Osteocyte (in vitro differentiated cells): ENCODE measurements around the gene ZNF559. TPM values are rescaled to one million over a fixed set of nuclear protein-coding genes. Genes with fewer than 3 reads are reported as not detected.

Experiments used
- DNase-seq: peaks from one replicate; pipeline ENCODE4 v3.0.0; 2021; ENCODE audit warnings: mixed read lengths; ENCODE audit not compliant: unreplicated experiment; ENCODE audit errors: extremely low spot score
- H3K27ac Mint-ChIP-seq: one replicate; pipeline ENCODE4 v1.8.0; 2021; ENCODE audit warnings: mild to moderate bottlenecking, mixed read lengths; ENCODE audit not compliant: unreplicated experiment
- H3K27me3 Mint-ChIP-seq: one replicate; pipeline ENCODE4 v1.8.0; 2021; ENCODE audit warnings: mixed read lengths; ENCODE audit not compliant: unreplicated experiment
- H3K36me3 Mint-ChIP-seq: one replicate; pipeline ENCODE4 v1.8.0; 2021; ENCODE audit warnings: mixed read lengths; ENCODE audit not compliant: unreplicated experiment
- H3K4me1 Mint-ChIP-seq: one replicate; pipeline ENCODE4 v1.8.0; 2021; ENCODE audit warnings: mixed read lengths; ENCODE audit not compliant: unreplicated experiment
- H3K4me3 Mint-ChIP-seq: one replicate; pipeline ENCODE4 v1.8.0; 2021; ENCODE audit warnings: mild to moderate bottlenecking, moderate library complexity, mixed read lengths; ENCODE audit not compliant: unreplicated experiment
- H3K9me3 Mint-ChIP-seq: one replicate; pipeline ENCODE4 v1.8.0; 2021; ENCODE audit warnings: mixed read lengths; ENCODE audit not compliant: unreplicated experiment
- total RNA-seq: library from RNA; stranded (reverse); gene quantifications from 2 replicates; pipeline ENCODE4 v1.2.1, GENCODE V29; 2021
- TF ChIP-seq, protein P1 (sequence below): fragments of 200-600 bp; sonication (generic); IDR thresholded peaks from 2 replicates; pipeline ENCODE4 v1.5.0; 2021; ENCODE audit warnings: antibody characterized with exemption, mild to moderate bottlenecking, moderate library complexity

Gene ZNF559
- total RNA-seq, 1 donor from 2014 or later: 24.1 TPM

DNA sequence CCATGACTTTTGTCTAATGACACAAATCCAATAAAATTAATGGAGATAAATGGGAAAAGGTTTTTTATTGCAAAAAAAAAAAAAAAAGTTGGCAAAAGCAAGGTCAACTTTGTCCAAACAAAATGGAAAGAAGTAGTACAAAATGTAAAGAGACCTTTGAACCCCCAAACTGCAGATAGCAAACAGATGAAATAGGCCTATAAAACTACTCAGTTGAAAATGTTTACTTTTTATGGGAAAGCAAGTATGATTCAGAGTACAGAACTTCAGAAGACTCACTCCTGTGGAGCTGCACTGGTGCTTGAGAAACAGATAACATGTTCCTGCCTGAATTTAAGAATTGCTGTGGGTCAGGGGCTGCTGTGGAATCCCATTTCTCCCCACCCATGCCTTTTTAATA, 29.0 kb downstream of the ZNF559 start:
- H3K4me1 Mint-ChIP-seq: no peaks in the 10 kb centered on the region
- H3K27ac Mint-ChIP-seq: no peak overlapping the region
- TF ChIP-seq, protein P1, sequence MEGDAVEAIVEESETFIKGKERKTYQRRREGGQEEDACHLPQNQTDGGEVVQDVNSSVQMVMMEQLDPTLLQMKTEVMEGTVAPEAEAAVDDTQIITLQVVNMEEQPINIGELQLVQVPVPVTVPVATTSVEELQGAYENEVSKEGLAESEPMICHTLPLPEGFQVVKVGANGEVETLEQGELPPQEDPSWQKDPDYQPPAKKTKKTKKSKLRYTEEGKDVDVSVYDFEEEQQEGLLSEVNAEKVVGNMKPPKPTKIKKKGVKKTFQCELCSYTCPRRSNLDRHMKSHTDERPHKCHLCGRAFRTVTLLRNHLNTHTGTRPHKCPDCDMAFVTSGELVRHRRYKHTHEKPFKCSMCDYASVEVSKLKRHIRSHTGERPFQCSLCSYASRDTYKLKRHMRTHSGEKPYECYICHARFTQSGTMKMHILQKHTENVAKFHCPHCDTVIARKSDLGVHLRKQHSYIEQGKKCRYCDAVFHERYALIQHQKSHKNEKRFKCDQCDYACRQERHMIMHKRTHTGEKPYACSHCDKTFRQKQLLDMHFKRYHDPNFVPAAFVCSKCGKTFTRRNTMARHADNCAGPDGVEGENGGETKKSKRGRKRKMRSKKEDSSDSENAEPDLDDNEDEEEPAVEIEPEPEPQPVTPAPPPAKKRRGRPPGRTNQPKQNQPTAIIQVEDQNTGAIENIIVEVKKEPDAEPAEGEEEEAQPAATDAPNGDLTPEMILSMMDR: no peak
- no peak overlapping the region for H3K4me3 Mint-ChIP-seq
- H3K9me3 Mint-ChIP-seq: peaks cover 37% of the 10 kb centered on the region
- no peak for DNase-seq
- H3K36me3 Mint-ChIP-seq: peaks cover 63% of the 10 kb centered on the region
- no peaks in the 10 kb centered on the region for H3K27me3 Mint-ChIP-seq

DNA sequence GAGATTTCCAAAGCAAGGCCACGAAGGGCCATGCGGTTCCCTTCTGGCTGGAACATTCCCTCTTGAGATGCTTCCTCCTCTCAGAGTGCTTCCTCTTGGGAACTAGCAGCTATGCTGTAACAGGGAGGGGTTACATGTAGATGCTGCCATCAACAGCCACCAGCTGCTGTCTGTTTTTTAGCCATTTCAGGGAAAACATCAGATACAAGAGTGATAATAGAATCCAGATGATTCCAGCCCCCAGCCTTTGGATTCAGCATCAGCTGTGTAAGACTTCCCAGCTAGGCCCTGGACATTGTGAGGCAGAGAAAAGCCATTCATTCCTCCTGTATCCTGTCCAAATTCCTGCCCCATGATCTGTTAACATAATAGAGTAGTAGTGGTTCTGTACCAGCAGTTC, 30.7 kb downstream of the ZNF559 start:
- Mint-ChIP-seq H3K27me3 (no peaks in the 10 kb centered on the region), H3K9me3 (peaks cover 34% of the 10 kb centered on the region), H3K4me3 (no peak overlapping the region), H3K36me3 (peaks cover 57% of the 10 kb centered on the region), H3K4me1 (no peaks in the 10 kb centered on the region), H3K27ac (no peak overlapping the region)
- no peak for DNase-seq
- TF ChIP-seq, protein P1: no peak

DNA sequence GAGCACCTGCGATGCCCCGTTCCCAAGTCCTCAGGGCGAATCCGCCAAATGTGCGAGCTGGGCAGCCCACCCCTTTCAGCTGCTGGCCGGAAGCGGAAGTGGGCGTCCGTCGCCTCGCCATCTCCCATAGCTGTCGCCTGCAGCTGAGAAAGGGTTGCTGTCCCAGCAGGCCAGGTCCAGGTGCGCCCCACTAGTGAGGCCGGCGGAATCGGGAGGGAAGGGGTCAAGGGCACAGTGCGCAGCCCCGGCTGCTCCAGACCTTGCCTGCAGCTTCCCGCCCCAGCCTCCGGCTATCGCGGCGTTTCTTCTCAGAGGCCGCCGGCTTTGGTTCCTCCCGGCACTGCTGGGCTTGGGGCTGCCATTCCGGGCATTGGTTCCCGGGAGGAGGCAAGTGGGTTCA, 38.9 kb downstream of the ZNF559 start, which contains the start of gene ZNF177:
TSS of gene ZNF177 (plus strand) at position 109 of the 400 bp plus-strand sequence. CDS start 15,299 bp downstream, outside the sequence.
- no peak within 1 kb of the TSS for H3K4me3 Mint-ChIP-seq
- peaks cover 73% of the 10 kb centered on the region for H3K36me3 Mint-ChIP-seq
- H3K27ac Mint-ChIP-seq: no peak within 1 kb of the TSS
- DNase-seq: no peak
- H3K27me3 Mint-ChIP-seq: no peaks in the 10 kb centered on the region
- TF ChIP-seq, protein P1: no peak
- H3K9me3 Mint-ChIP-seq: peaks cover 59% of the 10 kb centered on the region
- no peaks in the 10 kb centered on the region for H3K4me1 Mint-ChIP-seq

DNA sequence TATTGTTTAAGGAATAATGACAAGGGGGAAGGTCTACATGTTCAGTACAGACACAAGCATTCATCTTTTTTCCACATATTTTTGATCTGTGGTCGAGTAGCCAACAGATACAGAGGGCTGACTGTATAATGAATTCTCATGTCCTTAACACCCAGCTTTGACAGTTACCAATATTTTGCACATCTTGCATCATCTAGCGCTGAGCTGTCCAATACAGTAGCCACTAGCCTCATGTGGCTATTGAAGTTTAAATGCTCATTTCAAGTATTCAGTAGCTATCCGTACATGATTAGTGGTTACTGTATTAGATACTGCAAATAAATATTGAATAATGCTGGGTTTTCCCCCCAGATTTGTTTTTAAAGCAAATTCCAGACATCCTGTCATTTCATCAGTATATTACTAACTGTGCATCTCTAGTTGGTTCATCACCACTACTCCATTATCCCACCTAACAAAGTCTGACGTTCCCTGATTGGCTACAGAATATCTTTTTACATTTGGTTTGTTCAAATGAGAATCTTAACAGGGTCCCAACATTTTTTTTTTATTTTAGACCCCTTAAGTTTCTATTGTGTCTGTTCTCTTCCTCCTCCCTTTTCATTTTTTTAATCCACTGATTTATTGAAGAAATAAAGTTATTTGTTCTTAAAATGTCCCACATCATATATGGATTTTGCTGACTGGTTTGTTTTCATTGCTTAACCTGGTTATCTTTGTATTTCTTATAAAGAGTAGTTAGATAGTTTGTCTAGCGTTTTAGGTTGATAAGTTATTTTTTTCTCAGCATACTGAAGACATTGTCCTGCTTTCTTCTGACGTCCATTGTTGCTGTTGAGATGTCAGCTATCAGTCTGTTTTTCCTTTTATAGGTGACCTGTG, 47.0 kb downstream of the ZNF559 start:
- Mint-ChIP-seq H3K36me3 (peaks cover 78% of the 10 kb centered on the region), H3K4me1 (no peaks in the 10 kb centered on the region), H3K9me3 (peaks cover 68% of the 10 kb centered on the region), H3K27ac (no peak overlapping the region), H3K27me3 (no peaks in the 10 kb centered on the region), H3K4me3 (no peak overlapping the region)
- DNase-seq: no peak
- TF ChIP-seq, protein P1: no peak

DNA sequence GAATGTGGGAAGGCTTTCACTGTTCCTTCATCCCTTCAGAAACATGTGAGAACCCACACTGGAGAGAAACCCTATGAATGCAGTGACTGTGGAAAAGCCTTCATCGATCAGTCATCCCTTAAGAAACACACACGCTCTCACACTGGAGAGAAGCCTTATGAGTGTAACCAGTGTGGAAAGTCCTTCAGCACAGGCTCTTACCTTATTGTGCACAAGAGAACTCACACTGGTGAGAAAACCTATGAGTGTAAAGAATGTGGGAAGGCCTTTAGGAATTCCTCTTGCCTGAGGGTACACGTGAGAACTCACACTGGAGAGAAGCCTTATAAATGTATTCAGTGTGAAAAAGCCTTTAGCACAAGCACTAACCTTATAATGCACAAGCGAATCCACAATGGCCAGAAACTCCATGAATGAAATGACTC, 57.4 kb downstream of the ZNF559 start:
- H3K4me3 Mint-ChIP-seq: no peak overlapping the region
- DNase-seq: no peak
- no peaks in the 10 kb centered on the region for H3K4me1 Mint-ChIP-seq
- H3K9me3 Mint-ChIP-seq: peaks cover 55% of the 10 kb centered on the region
- H3K36me3 Mint-ChIP-seq: peaks cover 80% of the 10 kb centered on the region
- no peak overlapping the region for H3K27ac Mint-ChIP-seq
- no peaks in the 10 kb centered on the region for H3K27me3 Mint-ChIP-seq
- TF ChIP-seq, protein P1: no peak
